Colonic mucosa (tissue), 4 donors: Measurements from ENCODE around the gene PLAGL2. TPM values are rescaled to one million over a fixed set of nuclear protein-coding genes. Genes with fewer than 3 reads are reported as not detected.
A peak's percentile ranks its signal among the peaks of the same experiment; 100 is the strongest.

Experiments used
- DNase-seq: peaks from one replicate; pipeline ENCODE4 v3.0.0-alpha.2; 2020
- H3K27ac ChIP-seq: fragments of 200-600 bp; one replicate; pipeline ENCODE4 v1.8.0; 2021
- H3K27me3 ChIP-seq: fragments of 200-600 bp; one replicate; pipeline ENCODE4 v1.8.0; 2021
- H3K36me3 ChIP-seq: fragments of 200-600 bp; one replicate; pipeline ENCODE4 v1.8.0; 2021
- H3K4me1 ChIP-seq: fragments of 200-600 bp; one replicate; pipeline ENCODE4 v1.8.0; 2021; ENCODE audit warnings: mild to moderate bottlenecking
- H3K4me3 ChIP-seq: fragments of 200-600 bp; one replicate; pipeline ENCODE4 v1.8.0; 2021
- H3K9ac ChIP-seq, 2 donors: one replicate each; pipeline ENCODE4 v1.7.0; 2013; ENCODE audit warnings: control low read depth in 2 of 2, low read depth in 2 of 2, low read length in 2 of 2
- H3K9me3 ChIP-seq: fragments of 200-600 bp; one replicate; pipeline ENCODE4 v1.8.0; 2021
- intact Hi-C: fragments of 100-400 bp; cut with DNase I; formaldehyde crosslinking; loops from one replicate; pipeline ENCODE4 v1.14.1; 2022
- total RNA-seq, 2 donors: library from RNA; stranded (reverse); fragmentation: NEBNext Ultra II Directional in 1 of 2; extraction: Animal tissue kit (Norgen Biotek cat#: 25700) in 1 of 2; gene quantifications; one replicate each; pipeline ENCODE4 v1.2.1, GENCODE V29; 2021
- TF ChIP-seq, protein P1 (sequence below): fragments of 200-600 bp; IDR thresholded peaks from one replicate; pipeline ENCODE4 v1.8.0; 2022; ENCODE audit warnings: antibody characterized with exemption, mild to moderate bottlenecking
- donor health status: healthy.
- donor health status: DM: no; HTN: no; CAD: no.
- donor health status: DM: no; HTN: no; CAD: no.

PLAGL2 gene
- total RNA-seq, 2 donors from 2014 or later, result 17.7 to 18.6 TPM

- H3K4me1 ChIP-seq, result peaks cover 7% of the 10 kb centered on the region
- no peak overlapping the region for H3K4me3 ChIP-seq
- TF ChIP-seq, protein P1, sequence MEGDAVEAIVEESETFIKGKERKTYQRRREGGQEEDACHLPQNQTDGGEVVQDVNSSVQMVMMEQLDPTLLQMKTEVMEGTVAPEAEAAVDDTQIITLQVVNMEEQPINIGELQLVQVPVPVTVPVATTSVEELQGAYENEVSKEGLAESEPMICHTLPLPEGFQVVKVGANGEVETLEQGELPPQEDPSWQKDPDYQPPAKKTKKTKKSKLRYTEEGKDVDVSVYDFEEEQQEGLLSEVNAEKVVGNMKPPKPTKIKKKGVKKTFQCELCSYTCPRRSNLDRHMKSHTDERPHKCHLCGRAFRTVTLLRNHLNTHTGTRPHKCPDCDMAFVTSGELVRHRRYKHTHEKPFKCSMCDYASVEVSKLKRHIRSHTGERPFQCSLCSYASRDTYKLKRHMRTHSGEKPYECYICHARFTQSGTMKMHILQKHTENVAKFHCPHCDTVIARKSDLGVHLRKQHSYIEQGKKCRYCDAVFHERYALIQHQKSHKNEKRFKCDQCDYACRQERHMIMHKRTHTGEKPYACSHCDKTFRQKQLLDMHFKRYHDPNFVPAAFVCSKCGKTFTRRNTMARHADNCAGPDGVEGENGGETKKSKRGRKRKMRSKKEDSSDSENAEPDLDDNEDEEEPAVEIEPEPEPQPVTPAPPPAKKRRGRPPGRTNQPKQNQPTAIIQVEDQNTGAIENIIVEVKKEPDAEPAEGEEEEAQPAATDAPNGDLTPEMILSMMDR, result no peak
- no peaks in the 10 kb centered on the region for H3K9me3 ChIP-seq
- peaks cover 9% of the 10 kb centered on the region for H3K36me3 ChIP-seq
- no peak overlapping the region for H3K9ac ChIP-seq
- H3K27ac ChIP-seq, result no peak overlapping the region
- no peak for DNase-seq
- H3K27me3 ChIP-seq, result no peaks in the 10 kb centered on the region
- intact Hi-C loops, result no loop called here
These were observed 14.8 kb downstream of the PLAGL2 start for GRCh38 chr20:32192698-32193097.

- TF ChIP-seq, protein P1, result no peak
- H3K9ac ChIP-seq, result no peak overlapping the region
- no peak for DNase-seq
- peaks cover 6% of the 10 kb centered on the region for H3K36me3 ChIP-seq
- H3K27me3 ChIP-seq, result no peaks in the 10 kb centered on the region
- peaks cover 7% of the 10 kb centered on the region for H3K4me1 ChIP-seq
- H3K9me3 ChIP-seq, result no peaks in the 10 kb centered on the region
- intact Hi-C loops, result no loop called here
- H3K4me3 ChIP-seq, result no peak overlapping the region
- H3K27ac ChIP-seq, result no peak overlapping the region
These were observed 15.7 kb downstream of the PLAGL2 start for GRCh38 chr20:32191873-32192272.

DNA sequence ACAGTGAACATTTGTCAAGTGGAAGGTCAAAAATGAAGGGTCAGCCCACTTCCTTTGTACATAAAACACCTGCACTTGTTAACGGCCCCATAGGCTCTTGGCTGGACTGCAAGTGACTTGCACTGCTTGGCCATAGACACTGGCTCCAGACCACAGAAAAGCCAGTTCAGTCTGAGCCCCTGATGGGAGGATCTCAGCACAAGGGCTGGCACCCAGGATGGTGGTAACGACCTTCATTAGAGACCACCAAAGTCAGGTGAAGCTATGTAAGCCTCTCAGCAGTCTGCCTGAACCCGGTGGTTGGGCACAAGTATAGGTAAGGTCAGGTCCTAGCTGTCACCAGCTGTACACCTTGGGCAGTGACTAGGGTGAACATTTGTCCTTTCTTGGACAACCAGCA, 16.1 kb downstream of the PLAGL2 start:
- no peaks in the 10 kb centered on the region for H3K9me3 ChIP-seq
- H3K27me3 ChIP-seq, result no peaks in the 10 kb centered on the region
- H3K4me1 ChIP-seq, result peaks cover 7% of the 10 kb centered on the region
- H3K9ac ChIP-seq, result no peak overlapping the region
- H3K4me3 ChIP-seq, result no peak overlapping the region
- intact Hi-C loops, result no loop called here
- no peak overlapping the region for H3K27ac ChIP-seq
- no peak for DNase-seq
- TF ChIP-seq, protein P1, result no peak
- peaks cover 6% of the 10 kb centered on the region for H3K36me3 ChIP-seq

GRCh38 chr20:32190616-32191415, 16.7 kb downstream of the PLAGL2 start:
- H3K27ac ChIP-seq, result peak overlapping the region; percentile 50
- H3K4me1 ChIP-seq, result peaks cover 7% of the 10 kb centered on the region
- intact Hi-C loops, result no loop called here
- no peak for DNase-seq
- peak overlapping the region; percentile 58 for H3K4me3 ChIP-seq
- TF ChIP-seq, protein P1, result no peak
- peak overlapping the region; percentile 73 to 86 for H3K9ac ChIP-seq
- peaks cover 4% of the 10 kb centered on the region for H3K36me3 ChIP-seq
- H3K27me3 ChIP-seq, result no peaks in the 10 kb centered on the region
- H3K9me3 ChIP-seq, result no peaks in the 10 kb centered on the region

DNA sequence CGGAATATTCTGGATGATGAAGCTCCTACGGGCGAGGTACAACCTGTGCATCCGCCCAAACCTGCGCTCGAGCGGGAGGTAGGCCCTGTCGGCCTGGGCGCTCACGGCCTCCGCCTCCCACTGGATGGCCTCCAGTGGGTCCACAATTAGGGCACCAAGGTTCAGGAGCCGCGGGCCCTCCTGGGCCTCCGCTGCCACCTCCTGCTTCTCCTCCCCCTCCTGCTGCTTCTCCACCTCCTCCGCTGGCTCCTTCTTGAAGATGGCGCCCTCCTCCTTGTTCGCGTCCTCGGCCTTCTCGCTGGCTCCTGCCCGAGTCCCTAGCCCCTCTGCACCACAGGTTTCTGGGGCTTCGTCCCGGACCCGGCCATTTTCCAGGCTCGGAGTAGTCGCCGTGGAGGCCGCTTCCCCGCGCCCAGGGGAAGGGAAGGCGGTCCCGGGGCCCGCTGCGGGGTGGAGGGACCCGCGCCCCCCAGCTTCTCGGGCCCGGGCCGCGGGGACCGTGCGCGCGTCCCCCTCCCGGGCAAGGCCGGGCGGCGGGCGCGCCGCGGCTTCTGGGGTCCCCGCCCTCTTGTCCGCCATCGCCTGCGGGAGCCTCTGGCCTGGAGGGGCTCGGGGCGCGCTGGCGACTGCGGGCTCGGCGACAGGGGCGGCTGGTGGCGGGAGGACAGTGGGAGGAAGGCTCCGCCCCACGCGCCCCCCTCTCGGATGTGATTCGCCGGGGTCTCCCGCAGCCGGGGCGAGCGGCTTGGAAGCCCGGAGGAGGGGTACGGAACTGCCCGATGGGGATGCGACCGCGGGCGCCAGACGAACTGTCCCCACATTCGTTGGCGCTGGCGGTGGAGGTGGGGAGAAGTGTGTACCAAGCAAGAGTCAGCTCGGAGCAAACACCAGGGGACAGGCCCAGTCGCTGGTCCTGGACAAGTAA, 17.6 kb downstream of the PLAGL2 start:
- TF ChIP-seq, protein P1, result no peak
- peak overlapping the region; percentile 58 for H3K4me3 ChIP-seq
- intact Hi-C loops, result no loop called here
- no peaks in the 10 kb centered on the region for H3K9me3 ChIP-seq
- peak overlapping the region; percentile 73 to 86 for H3K9ac ChIP-seq
- H3K27ac ChIP-seq, result peak overlapping the region; percentile 50
- no peaks in the 10 kb centered on the region for H3K27me3 ChIP-seq
- no peaks in the 10 kb centered on the region for H3K36me3 ChIP-seq
- H3K4me1 ChIP-seq, result peaks cover 7% of the 10 kb centered on the region
- DNase-seq, result peak; percentile 46
